Astrocyte of the spinal cord (primary cell): Measurements from ENCODE around the gene AOPEP.
A peak's percentile ranks its signal among the peaks of the same experiment; 100 is the strongest.

Source experiments
- DNase-seq: peaks from one replicate; pipeline ENCODE4 v3.0.0; 2011; ENCODE audit warnings: low read depth, low spot score
- H3K4me3 ChIP-seq: 2 replicates; pipeline ENCODE4 v1.5.1; 2011; ENCODE audit warnings: low read depth, mild to moderate bottlenecking, low read length, moderate library complexity
- in situ Hi-C: cut with HindIII; loops from 2 replicates; pipeline ENCODE4 v1.10.0; 2017; ENCODE audit warnings: low sequenced_read_pairs
- TF ChIP-seq, protein P1 (sequence below): IDR thresholded peaks from 2 replicates; pipeline ENCODE4 v1.5.1; 2012; ENCODE audit warnings: low read depth, mild to moderate bottlenecking, low read length, inconsistent platforms

AOPEP gene

DNA sequence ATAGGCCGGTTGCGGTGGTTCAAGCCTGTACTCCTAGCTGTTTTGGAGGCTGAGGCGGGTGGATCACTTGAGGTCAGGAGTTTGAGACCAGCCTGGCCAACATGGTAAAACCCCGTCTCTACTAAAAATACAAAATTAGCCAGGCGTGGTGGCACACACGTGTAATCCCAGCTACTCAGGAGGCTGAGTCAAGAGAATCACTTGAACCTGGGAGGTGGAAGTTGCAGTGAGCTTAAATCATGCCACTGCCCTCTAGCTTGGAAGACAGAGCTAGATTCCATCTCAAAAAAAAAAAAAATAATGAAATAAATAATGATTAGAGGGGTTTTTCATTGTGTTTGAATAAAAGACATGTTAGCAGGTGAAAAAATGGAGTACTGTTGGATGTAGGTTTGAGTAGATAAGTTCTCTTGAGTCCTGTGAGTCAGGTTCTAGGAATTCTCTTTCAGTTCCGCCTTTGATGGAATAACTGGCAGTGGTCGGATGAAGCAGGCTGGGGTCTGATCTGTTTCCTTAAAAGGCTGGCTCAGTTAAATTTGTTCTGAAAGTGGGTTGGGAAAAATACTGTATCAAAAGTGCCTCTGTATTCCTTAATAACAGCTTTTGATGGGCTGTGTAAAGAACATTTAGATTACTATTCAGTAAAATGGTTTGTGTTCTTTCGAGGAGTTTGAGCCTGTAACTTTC lies 73.2 kb downstream of the AOPEP start:
- H3K4me3 ChIP-seq, result no peak overlapping the region
- TF ChIP-seq, protein P1, sequence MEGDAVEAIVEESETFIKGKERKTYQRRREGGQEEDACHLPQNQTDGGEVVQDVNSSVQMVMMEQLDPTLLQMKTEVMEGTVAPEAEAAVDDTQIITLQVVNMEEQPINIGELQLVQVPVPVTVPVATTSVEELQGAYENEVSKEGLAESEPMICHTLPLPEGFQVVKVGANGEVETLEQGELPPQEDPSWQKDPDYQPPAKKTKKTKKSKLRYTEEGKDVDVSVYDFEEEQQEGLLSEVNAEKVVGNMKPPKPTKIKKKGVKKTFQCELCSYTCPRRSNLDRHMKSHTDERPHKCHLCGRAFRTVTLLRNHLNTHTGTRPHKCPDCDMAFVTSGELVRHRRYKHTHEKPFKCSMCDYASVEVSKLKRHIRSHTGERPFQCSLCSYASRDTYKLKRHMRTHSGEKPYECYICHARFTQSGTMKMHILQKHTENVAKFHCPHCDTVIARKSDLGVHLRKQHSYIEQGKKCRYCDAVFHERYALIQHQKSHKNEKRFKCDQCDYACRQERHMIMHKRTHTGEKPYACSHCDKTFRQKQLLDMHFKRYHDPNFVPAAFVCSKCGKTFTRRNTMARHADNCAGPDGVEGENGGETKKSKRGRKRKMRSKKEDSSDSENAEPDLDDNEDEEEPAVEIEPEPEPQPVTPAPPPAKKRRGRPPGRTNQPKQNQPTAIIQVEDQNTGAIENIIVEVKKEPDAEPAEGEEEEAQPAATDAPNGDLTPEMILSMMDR, result no peak
- peak; percentile 90 for DNase-seq
- in situ Hi-C loops, result no loop called here

DNA sequence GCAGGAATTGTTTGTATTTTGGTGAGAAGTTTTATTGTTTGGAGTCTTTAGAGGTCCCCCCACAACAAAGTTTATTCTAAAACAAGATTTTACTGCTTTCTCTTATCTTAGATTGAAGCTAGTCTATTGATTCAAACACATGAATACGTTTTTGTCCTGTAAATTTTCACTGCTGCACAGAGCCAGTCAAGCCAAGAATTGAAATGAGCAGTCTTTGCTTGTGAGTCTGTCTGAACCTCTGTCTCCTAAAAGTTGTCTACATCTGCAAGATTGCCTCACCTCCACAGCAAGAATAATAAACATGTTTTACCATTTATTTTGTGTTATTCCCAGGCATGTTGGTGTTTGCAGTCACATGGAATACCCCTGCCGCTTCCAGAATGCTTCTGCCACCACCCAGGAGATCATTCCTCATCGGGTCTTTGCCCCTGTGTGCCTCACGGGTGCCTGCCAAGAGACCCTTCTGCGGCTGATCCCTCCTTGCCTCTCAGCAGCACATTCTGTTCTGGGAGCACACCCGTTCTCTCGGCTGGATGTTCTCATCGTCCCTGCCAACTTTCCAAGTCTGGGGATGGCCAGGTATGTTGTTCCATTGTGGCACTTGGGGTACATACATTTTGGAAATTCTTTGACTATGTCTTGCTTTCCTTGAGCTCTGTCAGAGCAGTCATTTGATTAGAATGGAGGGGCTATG lies 74.1 kb downstream of the AOPEP start:
- peak; percentile 39 for DNase-seq
- TF ChIP-seq, protein P1, result no peak
- in situ Hi-C loops, result no loop called here
- no peak overlapping the region for H3K4me3 ChIP-seq

DNA sequence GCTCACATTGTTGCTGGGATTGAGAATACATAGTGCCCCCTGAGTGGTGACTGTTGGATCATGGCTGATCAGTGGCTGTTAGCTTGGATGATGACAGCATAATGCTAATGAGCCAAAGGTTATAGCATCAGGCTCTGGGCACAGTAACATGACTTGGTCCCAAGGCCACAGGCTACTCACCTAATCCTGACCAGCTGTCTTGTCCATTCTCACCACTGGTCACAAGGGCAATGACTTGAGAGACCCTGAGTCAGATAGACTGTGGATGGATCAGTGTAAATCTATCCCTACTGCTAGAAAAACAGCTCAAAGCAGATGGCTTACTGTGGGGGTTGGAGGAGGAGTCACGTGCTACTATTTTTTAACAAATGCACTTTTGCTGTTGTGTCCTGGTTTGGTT lies 74.7 kb downstream of the AOPEP start:
- DNase-seq, result no peak
- H3K4me3 ChIP-seq, result no peak overlapping the region
- TF ChIP-seq, protein P1, result no peak
- in situ Hi-C loops, result no loop called here

DNA sequence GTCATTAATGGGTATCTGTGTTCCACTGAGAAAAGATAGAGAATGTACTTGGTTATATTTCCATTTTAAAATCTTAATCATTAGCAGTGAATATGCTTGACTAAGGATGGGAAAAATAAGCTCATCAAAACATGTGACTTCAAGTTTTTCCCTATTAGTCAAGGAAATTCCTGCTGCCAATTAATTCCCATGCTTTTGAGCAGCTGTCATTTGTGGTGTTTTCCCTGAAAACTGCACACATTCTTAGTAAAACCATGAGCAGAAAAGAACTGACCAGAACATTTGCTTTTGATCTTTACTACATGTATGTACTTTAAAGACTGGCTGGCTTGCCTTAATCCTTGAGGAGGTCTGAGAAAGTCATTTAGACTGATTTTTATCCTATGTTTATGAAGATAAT lies 75.2 kb downstream of the AOPEP start:
- DNase-seq, result peak; percentile 66
- TF ChIP-seq, protein P1, result no peak
- no peak overlapping the region for H3K4me3 ChIP-seq
- in situ Hi-C loops, result no loop called here

DNA sequence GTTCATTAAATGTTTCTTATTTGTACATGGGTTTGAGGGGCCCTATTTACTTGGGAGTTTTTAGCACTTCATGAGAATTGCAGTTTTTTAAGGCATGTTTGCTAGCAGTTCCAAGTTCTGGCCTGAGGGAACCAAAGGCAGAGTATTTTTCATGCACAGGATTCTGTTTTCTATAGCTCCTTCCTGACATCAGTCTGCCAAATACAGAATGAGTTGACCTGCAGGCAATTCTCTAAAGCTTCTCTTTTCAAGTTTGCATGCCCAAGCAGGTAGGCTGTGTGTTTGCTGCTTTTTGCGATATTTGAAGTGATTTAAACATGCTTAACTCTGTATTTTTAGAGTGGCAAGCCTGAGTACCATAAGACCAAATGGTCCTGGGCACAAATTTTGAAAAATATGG lies 75.8 kb downstream of the AOPEP start:
- TF ChIP-seq, protein P1, result no peak
- in situ Hi-C loops, result no loop called here
- H3K4me3 ChIP-seq, result no peak overlapping the region
- DNase-seq, result peak; percentile 28

DNA sequence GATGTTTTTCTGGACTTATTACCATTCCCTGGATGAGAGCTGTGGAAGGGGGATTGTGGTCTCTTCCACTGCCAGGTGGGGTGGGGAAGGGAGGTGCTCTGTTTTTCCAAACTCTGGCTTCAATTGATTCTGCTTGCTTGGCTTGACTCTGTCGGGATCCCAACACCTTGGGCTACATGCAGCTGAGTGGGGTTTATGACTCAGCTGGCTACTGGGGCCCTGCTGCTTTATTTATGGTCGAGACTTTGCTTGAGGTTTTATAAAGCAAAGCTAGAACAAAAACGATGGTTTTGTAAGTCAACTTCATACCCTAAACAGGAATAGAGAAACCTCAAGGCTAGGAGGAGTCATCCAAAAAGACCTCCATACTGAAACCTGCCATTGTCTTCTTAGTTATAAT lies 76.3 kb downstream of the AOPEP start:
- in situ Hi-C loops, result no loop called here
- no peak overlapping the region for H3K4me3 ChIP-seq
- TF ChIP-seq, protein P1, result no peak
- peak; percentile 95 for DNase-seq
